ENCODE data around the gene AKR1C4.

AKR1C4 gene

GRCh38 chr10:5196702-5197113, at the start of gene AKR1C4:
Gene AKR1C4, plus strand, starts transcription at chr10:5196837. Its CDS starts 31 bp downstream, at chr10:5196868.
- H3K4me3 ChIP-seq (ENCODE audit: low read depth, low read length) = no peak within 1 kb of the TSS
- TF ChIP-seq MYC (IDR thresholded peaks at IDR 0.05; ENCODE audit: low read depth, low read length) (no peak), CTCF (IDR thresholded peaks at IDR 0.05; ENCODE audit: low read depth, low read length) (no peak), POLR2A (IDR thresholded peaks at IDR 0.05; ENCODE audit: extremely low read depth, insufficient read length) (no peak), MAX (IDR thresholded peaks at IDR 0.05; ENCODE audit: low read depth, low read length) (no peak)
- no peak for DNase-seq (ENCODE audit: low read depth)

DNA sequence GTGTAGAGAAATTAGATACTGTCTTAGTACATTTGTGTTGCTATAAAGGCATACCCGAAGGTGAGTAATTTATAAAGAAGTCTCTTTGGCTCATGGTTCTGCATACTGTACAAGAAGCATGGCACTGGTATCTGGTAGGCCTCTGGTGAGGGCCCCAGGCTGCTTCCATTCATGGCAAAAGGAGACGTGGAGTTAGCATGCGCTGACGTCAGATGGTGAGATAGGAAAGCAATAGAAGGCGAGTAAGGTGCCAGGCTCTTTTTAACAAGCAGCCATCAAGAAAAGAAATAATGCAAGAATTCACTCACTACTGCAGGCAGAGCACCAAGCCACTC, 49.8 kb upstream of the AKR1C4 start:
- no peak overlapping the region for H3K4me3 ChIP-seq (ENCODE audit: low read depth, low read length)
- TF ChIP-seq CTCF (IDR thresholded peaks at IDR 0.05; ENCODE audit: low read depth, low read length) (no peak), MAX (IDR thresholded peaks at IDR 0.05; ENCODE audit: low read depth, low read length) (no peak), MYC (IDR thresholded peaks at IDR 0.05; ENCODE audit: low read depth, low read length) (no peak), POLR2A (IDR thresholded peaks at IDR 0.05; ENCODE audit: extremely low read depth, insufficient read length) (no peak)
- no peak for DNase-seq (ENCODE audit: low read depth)

DNA sequence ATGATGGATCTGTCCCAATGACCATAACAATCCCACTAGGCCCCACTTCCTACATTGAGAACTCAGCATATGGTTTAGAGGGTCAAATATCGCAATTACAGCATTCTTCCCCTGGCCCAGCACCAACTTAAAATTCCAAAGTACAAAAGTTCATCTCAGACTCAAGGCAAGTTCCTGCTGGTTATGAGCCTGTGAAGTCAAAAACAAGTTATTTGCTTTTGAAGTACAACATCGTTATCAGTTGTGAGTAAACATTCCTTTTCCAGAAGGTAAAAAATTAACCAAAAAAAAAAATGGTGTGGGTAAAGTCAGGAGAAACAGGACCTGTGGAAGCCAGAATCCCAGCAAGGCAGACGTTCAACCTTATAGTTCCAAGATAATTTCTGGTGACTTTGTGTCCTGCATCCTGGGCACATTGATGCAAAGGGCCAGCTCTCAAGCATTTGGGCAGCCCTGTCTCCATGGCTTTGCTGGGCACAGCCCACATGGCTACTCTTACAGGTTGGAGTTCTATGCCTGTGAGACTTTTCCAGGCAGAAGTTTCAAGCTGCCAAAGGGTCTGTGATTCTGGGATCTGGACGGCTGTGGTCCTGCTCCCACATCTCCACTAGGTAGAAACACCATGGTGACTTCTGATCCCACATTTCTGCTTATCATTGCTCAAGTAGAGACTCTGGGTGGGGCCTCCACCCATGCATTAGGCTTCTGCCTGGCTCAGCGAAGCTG, 49.2 kb upstream of the AKR1C4 start:
- no peak for DNase-seq (ENCODE audit: low read depth)
- no peak for TF ChIP-seq MAX (IDR thresholded peaks at IDR 0.05; ENCODE audit: low read depth, low read length)
- no peak for TF ChIP-seq MYC (IDR thresholded peaks at IDR 0.05; ENCODE audit: low read depth, low read length)
- TF ChIP-seq CTCF (IDR thresholded peaks at IDR 0.05; ENCODE audit: low read depth, low read length) = no peak
- TF ChIP-seq POLR2A (IDR thresholded peaks at IDR 0.05; ENCODE audit: extremely low read depth, insufficient read length) = no peak
- no peak overlapping the region for H3K4me3 ChIP-seq (ENCODE audit: low read depth, low read length)

DNA sequence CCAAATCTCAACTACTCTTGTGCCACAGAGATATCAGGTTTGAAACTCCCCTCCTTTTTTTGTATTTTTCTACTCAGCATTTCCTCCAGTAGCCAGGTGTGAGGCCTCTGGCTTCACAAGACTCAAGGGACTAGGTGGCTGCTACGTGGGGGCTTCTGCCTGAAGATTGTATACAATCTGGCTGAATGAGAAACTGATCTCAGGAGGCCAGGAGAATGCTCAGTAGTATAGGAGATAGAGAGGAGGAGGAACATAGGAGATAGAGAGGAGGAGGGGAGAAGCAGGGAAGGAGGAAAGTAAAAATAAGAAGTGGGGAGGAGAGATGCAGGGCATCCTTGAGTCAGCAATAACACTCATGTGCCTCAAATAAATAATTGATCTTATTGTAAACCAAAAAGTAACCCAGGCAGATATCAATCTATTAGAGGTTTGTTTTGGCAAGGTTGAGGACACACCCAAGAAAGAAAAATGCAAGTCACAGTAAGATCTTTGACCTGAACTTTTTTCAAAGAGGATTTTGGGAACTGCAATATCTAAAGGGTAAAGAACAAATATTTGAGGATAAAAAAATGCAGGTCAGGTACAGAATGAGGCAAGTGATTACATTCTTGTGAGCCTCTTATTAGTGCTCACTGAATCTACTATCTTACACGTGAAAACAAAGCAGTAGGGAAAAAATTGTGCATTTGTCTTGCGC, 48.5 kb upstream of the AKR1C4 start:
- TF ChIP-seq CTCF (IDR thresholded peaks at IDR 0.05; ENCODE audit: low read depth, low read length) = no peak
- TF ChIP-seq POLR2A (IDR thresholded peaks at IDR 0.05; ENCODE audit: extremely low read depth, insufficient read length) = no peak
- TF ChIP-seq MYC (IDR thresholded peaks at IDR 0.05; ENCODE audit: low read depth, low read length) = no peak
- TF ChIP-seq MAX (IDR thresholded peaks at IDR 0.05; ENCODE audit: low read depth, low read length) = no peak
- DNase-seq (ENCODE audit: low read depth) = no peak

DNA sequence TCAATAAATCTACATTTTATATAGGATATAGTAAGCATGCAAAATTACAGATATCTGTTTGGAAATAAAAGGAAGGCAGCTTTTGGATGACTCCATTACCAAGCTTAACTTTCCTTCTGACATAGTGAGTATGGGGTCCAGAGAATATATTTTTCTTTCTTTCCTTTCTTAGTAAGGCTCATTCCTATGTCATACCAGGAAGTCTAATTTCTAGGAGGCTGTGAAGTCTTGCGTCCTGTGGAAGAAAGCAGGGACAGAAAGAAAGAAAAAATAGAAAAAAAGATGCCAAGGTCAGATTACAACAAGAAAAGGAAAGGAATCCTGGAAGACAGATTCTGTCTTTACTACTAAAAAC, 48.0 kb upstream of the AKR1C4 start:
- DNase-seq (ENCODE audit: low read depth) = no peak
- no peak for TF ChIP-seq MYC (IDR thresholded peaks at IDR 0.05; ENCODE audit: low read depth, low read length)
- TF ChIP-seq POLR2A (IDR thresholded peaks at IDR 0.05; ENCODE audit: extremely low read depth, insufficient read length) = no peak
- TF ChIP-seq MAX (IDR thresholded peaks at IDR 0.05; ENCODE audit: low read depth, low read length) = no peak
- H3K4me3 ChIP-seq (ENCODE audit: low read depth, low read length) = no peak overlapping the region

More for the DNA sequence above, 48.5 kb upstream of the AKR1C4 start:
- no peak overlapping the region for H3K4me3 ChIP-seq (ENCODE audit: low read depth, low read length)

DNA sequence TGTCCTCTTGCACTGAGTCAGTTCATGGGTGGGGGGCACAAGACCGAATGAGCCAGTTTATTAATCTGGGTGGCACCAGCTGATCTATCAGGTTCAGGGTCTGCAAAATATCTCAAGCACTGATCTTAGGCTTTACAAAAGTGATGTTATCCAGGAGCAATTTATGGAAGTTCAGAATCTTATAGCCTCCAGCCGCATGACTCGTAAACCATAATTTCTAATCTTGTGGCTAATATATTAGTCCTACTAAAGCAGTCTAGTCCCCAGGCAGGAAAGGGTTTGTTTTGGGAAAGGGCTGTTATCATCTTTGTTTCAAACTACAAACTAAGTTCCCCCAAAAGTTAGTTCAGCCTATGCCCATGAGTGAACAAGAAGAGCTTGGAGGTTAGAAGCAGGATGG, 45.6 kb upstream of the AKR1C4 start:
- DNase-seq (ENCODE audit: low read depth) = no peak
- no peak overlapping the region for H3K4me3 ChIP-seq (ENCODE audit: low read depth, low read length)
- TF ChIP-seq MYC (IDR thresholded peaks at IDR 0.05; ENCODE audit: low read depth, low read length) (no peak), POLR2A (IDR thresholded peaks at IDR 0.05; ENCODE audit: extremely low read depth, insufficient read length) (no peak), MAX (IDR thresholded peaks at IDR 0.05; ENCODE audit: low read depth, low read length) (no peak), CTCF (IDR thresholded peaks at IDR 0.05; ENCODE audit: low read depth, low read length) (no peak)

Data from NB4 (cell line).